ENCODE measurements around the gene PCYOX1L. TPM values are rescaled to one million over a fixed set of nuclear protein-coding genes. Genes with fewer than 3 reads are reported as not detected.
A peak's percentile ranks its signal among the peaks of the same experiment; 100 is the strongest.

Gene PCYOX1L
- total RNA-seq, 4 donors from 2014 or later, result 2.5 to 4.7 (median 3.8) TPM

GRCh38 chr5:149358868-149359495 is 1.1 kb downstream of the PCYOX1L start:
- H3K27ac ChIP-seq, result peak overlapping the region in 2 of 4 donors; percentile 73 to 78
- 67 to 83% methylated on average over 8 of the region's 8 CpGs for WGBS, 2 donors (ENCODE audit: low coverage in 1 of 2)
- H3K4me1 ChIP-seq, result peaks cover 0 to 20% (median 3%) of the 10 kb centered on the region in 3 donors
- ATAC-seq, result no peak
- H3K9me3 ChIP-seq, result no peaks in the 10 kb centered on the region
- H3K36me3 ChIP-seq, result peaks cover 0 to 16% of the 10 kb centered on the region in 2 donors
- no peak overlapping the region for H3K4me3 ChIP-seq
- no peaks in the 10 kb centered on the region for H3K27me3 ChIP-seq
- no peak for TF ChIP-seq CTCF (IDR thresholded peaks at IDR 0.05)
- no peak for TF ChIP-seq EP300 (IDR thresholded peaks at IDR 0.05)
- no peak for TF ChIP-seq POLR2A (IDR thresholded peaks at IDR 0.05)
- no peak for TF ChIP-seq POLR2AphosphoS5 (IDR thresholded peaks at IDR 0.05)

- WGBS, 2 donors (ENCODE audit: low coverage in 1 of 2), result 80 to 100% methylated on average over 1 of the region's 1 CpG
- Histone ChIP-seq H3K9me3 (no peaks in the 10 kb centered on the region), H3K4me1 (peaks cover 0 to 20% (median 3%) of the 10 kb centered on the region in 3 donors), H3K27ac (no peak overlapping the region), H3K36me3 (peaks cover 0 to 5% of the 10 kb centered on the region in 2 donors), H3K4me3 (no peak overlapping the region), H3K27me3 (no peaks in the 10 kb centered on the region)
- no peak for TF ChIP-seq CTCF (IDR thresholded peaks at IDR 0.05)
- no peak for TF ChIP-seq POLR2A (IDR thresholded peaks at IDR 0.05)
- no peak for TF ChIP-seq POLR2AphosphoS5 (IDR thresholded peaks at IDR 0.05)
- TF ChIP-seq EP300 (IDR thresholded peaks at IDR 0.05), result no peak
- ATAC-seq, result no peak
These were observed 2.4 kb downstream of the PCYOX1L start for GRCh38 chr5:149360272-149360671.

- ATAC-seq, result no peak
- Histone ChIP-seq H3K4me3 (no peak overlapping the region), H3K27me3 (no peaks in the 10 kb centered on the region), H3K9me3 (no peaks in the 10 kb centered on the region), H3K27ac (no peak overlapping the region), H3K36me3 (no peaks in the 10 kb centered on the region), H3K4me1 (peaks cover 0 to 22% (median 3%) of the 10 kb centered on the region in 3 donors)
- 91% methylated on average over 8 of the region's 12 CpGs; no CpG with 5 or more reads in 1 of the 2 donors for WGBS, 2 donors (ENCODE audit: low coverage in 1 of 2)
- TF ChIP-seq EP300 (IDR thresholded peaks at IDR 0.05) (no peak), CTCF (IDR thresholded peaks at IDR 0.05) (no peak), POLR2AphosphoS5 (IDR thresholded peaks at IDR 0.05) (no peak), POLR2A (IDR thresholded peaks at IDR 0.05) (no peak)
These were observed 4.7 kb downstream of the PCYOX1L start for GRCh38 chr5:149362541-149362940.

GRCh38 chr5:149363358-149363757 is 5.5 kb downstream of the PCYOX1L start:
- peaks cover 0 to 23% (median 7%) of the 10 kb centered on the region in 3 donors for H3K4me1 ChIP-seq
- H3K27ac ChIP-seq, result no peak overlapping the region
- no peaks in the 10 kb centered on the region for H3K36me3 ChIP-seq
- H3K9me3 ChIP-seq, result no peaks in the 10 kb centered on the region
- TF ChIP-seq EP300 (IDR thresholded peaks at IDR 0.05) (no peak), POLR2AphosphoS5 (IDR thresholded peaks at IDR 0.05) (no peak), POLR2A (IDR thresholded peaks at IDR 0.05) (no peak), CTCF (IDR thresholded peaks at IDR 0.05) (no peak)
- ATAC-seq, result no peak
- H3K4me3 ChIP-seq, result no peak overlapping the region
- H3K27me3 ChIP-seq, result no peaks in the 10 kb centered on the region

- Histone ChIP-seq H3K9me3 (no peaks in the 10 kb centered on the region), H3K4me3 (no peak overlapping the region), H3K4me1 (peaks cover 0 to 23% (median 4%) of the 10 kb centered on the region in 3 donors), H3K27ac (no peak overlapping the region), H3K36me3 (no peaks in the 10 kb centered on the region), H3K27me3 (no peaks in the 10 kb centered on the region)
- TF ChIP-seq POLR2A (IDR thresholded peaks at IDR 0.05) (no peak), CTCF (IDR thresholded peaks at IDR 0.05) (no peak), POLR2AphosphoS5 (IDR thresholded peaks at IDR 0.05) (no peak), EP300 (IDR thresholded peaks at IDR 0.05) (no peak)
- no peak for ATAC-seq
- 80 to 90% methylated on average over 1 to 3 of the region's 9 CpGs for WGBS, 2 donors (ENCODE audit: low coverage in 1 of 2)
These were observed 6.1 kb downstream of the PCYOX1L start for GRCh38 chr5:149363936-149364335.
